ENCODE measurements around the gene KLHL29.

DNA sequence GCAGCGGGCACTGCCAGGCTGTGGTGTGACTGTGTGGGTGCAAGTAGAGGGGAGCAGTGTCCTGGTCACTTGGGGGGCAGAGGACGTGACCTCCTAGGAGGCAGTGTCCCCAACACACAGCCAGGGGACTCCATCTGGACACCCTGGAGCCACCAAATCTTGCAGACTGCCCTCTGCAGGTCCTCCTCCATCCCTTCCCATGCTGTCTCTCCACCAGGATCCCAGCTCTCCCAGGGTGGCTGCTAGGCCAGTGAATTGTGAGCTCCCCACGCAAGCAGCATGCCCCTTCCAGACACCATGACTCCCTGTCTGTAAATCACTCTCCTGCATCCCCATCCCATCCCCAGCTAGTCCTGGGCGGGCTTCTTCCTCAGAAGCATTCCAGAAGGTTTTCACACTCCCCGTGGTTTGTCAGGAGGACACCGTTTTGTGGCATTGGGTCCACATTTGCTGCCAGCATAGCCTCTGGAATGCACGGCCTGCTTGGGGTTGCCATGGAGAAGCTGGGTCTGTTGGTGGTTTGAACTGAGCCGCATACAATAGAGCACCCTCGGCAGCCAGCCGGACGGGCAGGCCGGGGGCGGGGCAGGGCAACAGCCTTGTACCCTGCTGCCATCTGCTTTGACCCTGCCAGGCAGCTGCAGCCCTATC is 210.7 kb downstream of the KLHL29 start:
- TF ChIP-seq, protein P1, sequence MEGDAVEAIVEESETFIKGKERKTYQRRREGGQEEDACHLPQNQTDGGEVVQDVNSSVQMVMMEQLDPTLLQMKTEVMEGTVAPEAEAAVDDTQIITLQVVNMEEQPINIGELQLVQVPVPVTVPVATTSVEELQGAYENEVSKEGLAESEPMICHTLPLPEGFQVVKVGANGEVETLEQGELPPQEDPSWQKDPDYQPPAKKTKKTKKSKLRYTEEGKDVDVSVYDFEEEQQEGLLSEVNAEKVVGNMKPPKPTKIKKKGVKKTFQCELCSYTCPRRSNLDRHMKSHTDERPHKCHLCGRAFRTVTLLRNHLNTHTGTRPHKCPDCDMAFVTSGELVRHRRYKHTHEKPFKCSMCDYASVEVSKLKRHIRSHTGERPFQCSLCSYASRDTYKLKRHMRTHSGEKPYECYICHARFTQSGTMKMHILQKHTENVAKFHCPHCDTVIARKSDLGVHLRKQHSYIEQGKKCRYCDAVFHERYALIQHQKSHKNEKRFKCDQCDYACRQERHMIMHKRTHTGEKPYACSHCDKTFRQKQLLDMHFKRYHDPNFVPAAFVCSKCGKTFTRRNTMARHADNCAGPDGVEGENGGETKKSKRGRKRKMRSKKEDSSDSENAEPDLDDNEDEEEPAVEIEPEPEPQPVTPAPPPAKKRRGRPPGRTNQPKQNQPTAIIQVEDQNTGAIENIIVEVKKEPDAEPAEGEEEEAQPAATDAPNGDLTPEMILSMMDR (IDR thresholded peaks at IDR 0.05; ENCODE audit: low read depth, low read length, poor library complexity, severe bottlenecking): no peak
- TF ChIP-seq EZH2phosphoT487 (IDR thresholded peaks at IDR 0.05; ENCODE audit: borderline replicate concordance, low read length): no peak
